Glutamatergic neuron (in vitro differentiated cells): ENCODE data around the gene MGMT. TPM values are rescaled to one million over a fixed set of nuclear protein-coding genes. Genes with fewer than 3 reads are reported as not detected.
A peak's percentile ranks its signal among the peaks of the same experiment; 100 is the strongest.

Source experiments
- DNase-seq: peaks from one replicate; pipeline ENCODE4 v3.0.0; 2022
- H3K27ac Mint-ChIP-seq: one replicate; pipeline ENCODE4 v1.8.0; 2020; ENCODE audit warnings: mild to moderate bottlenecking, mixed read lengths, inconsistent platforms; ENCODE audit not compliant: unreplicated experiment
- H3K27me3 Mint-ChIP-seq: one replicate; pipeline ENCODE4 v1.8.0; 2020; ENCODE audit warnings: mild to moderate bottlenecking, moderate library complexity, mixed read lengths, inconsistent platforms; ENCODE audit not compliant: unreplicated experiment
- H3K36me3 Mint-ChIP-seq: one replicate; pipeline ENCODE4 v1.8.0; 2020; ENCODE audit warnings: mild to moderate bottlenecking, mixed read lengths, inconsistent platforms; ENCODE audit not compliant: unreplicated experiment
- H3K4me1 Mint-ChIP-seq: one replicate; pipeline ENCODE4 v1.8.0; 2020; ENCODE audit warnings: mild to moderate bottlenecking, low read depth, mixed read lengths, inconsistent platforms; ENCODE audit not compliant: unreplicated experiment
- H3K4me3 Mint-ChIP-seq: one replicate; pipeline ENCODE4 v1.8.0; 2020; ENCODE audit warnings: mild to moderate bottlenecking, mixed read lengths, inconsistent platforms; ENCODE audit not compliant: unreplicated experiment
- H3K9me3 Mint-ChIP-seq: one replicate; pipeline ENCODE4 v1.8.0; 2020; ENCODE audit warnings: mild to moderate bottlenecking, moderate library complexity, mixed read lengths, inconsistent platforms; ENCODE audit not compliant: unreplicated experiment
- total RNA-seq: library from RNA; stranded (reverse); fragmentation: NEBNext Ultra II Directional; extraction: Animal tissue kit (Norgen Biotek cat#: 25700); gene quantifications from one replicate; pipeline ENCODE4 v1.2.1, GENCODE V29; 2021; ENCODE audit not compliant: unreplicated experiment
- TF ChIP-seq, protein P1 (sequence below): fragments of 200-600 bp; sonication (generic); IDR thresholded peaks from one replicate; pipeline ENCODE4 v1.5.0; 2021; ENCODE audit not compliant: partially characterized antibody, unreplicated experiment

The MGMT gene
- total RNA-seq, 1 donor from 2014 or later = 15.9 TPM

DNA sequence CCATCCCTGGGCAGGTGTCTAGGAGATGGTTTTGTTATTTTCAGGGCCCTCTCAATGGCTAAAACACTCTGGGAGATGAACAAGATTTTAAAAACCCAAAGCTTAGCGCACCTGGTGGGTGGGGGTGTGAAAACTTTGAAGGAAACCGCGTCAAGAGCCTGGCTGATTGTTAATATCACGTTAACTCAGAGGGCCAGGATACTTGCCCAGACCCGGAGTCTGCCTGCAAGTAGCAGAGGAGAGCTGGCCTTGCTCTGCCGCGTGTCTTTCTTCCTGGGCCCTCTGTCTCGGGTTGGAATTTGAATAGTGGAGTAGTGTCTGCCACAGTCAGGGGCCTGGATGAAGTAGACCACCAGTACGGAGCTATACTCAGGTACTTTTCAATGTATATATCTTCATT lies 1.1 kb downstream of the MGMT start:
- H3K27me3 Mint-ChIP-seq = peaks cover 7% of the 10 kb centered on the region
- peaks cover 2% of the 10 kb centered on the region for H3K4me1 Mint-ChIP-seq
- TF ChIP-seq, protein P1, sequence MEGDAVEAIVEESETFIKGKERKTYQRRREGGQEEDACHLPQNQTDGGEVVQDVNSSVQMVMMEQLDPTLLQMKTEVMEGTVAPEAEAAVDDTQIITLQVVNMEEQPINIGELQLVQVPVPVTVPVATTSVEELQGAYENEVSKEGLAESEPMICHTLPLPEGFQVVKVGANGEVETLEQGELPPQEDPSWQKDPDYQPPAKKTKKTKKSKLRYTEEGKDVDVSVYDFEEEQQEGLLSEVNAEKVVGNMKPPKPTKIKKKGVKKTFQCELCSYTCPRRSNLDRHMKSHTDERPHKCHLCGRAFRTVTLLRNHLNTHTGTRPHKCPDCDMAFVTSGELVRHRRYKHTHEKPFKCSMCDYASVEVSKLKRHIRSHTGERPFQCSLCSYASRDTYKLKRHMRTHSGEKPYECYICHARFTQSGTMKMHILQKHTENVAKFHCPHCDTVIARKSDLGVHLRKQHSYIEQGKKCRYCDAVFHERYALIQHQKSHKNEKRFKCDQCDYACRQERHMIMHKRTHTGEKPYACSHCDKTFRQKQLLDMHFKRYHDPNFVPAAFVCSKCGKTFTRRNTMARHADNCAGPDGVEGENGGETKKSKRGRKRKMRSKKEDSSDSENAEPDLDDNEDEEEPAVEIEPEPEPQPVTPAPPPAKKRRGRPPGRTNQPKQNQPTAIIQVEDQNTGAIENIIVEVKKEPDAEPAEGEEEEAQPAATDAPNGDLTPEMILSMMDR = no peak
- no peak overlapping the region for H3K27ac Mint-ChIP-seq
- H3K4me3 Mint-ChIP-seq = peak overlapping the region; percentile 84
- no peak for DNase-seq
- peaks cover 3% of the 10 kb centered on the region for H3K9me3 Mint-ChIP-seq
- no peaks in the 10 kb centered on the region for H3K36me3 Mint-ChIP-seq

DNA sequence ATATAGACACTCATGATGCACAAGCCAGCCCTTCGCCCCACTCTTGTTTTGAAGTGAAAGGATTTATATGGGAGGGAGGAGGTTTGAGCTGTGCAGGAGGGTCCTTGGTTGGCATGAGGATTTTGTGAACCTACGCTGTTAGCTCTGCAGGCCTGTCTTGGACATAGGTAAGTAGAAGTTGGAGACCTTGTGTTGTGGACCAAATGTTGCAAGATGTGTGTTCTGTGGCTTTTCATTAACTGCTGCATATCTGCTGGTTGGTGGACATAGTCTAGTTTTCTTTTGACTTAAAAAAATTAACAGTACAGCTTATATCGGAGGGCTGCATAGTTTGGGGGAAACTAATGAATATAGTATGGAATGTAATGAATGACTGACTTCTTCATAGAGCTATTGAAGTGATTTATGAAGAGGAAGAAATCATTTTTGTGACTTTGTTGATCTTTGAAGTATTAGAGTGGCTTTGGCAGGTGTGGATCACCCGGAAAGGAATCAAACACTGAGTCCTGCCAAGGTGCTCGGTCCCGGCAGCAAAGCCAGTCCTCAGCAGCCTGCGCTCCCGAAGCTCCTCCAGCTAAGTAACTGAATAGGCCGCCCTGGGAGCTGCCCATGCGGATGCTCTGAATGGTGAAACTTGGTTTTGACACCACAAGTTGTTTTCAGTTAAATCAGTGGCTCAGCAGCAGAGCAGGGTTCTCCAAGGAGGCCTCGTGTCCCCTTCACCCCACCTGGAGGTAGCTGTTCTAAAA lies 3.2 kb downstream of the MGMT start:
- Mint-ChIP-seq H3K4me3 (no peak overlapping the region), H3K27me3 (peaks cover 7% of the 10 kb centered on the region), H3K27ac (no peak overlapping the region), H3K36me3 (peaks cover 4% of the 10 kb centered on the region), H3K4me1 (no peaks in the 10 kb centered on the region), H3K9me3 (peaks cover 11% of the 10 kb centered on the region)
- no peak for DNase-seq
- TF ChIP-seq, protein P1 = no peak

DNA sequence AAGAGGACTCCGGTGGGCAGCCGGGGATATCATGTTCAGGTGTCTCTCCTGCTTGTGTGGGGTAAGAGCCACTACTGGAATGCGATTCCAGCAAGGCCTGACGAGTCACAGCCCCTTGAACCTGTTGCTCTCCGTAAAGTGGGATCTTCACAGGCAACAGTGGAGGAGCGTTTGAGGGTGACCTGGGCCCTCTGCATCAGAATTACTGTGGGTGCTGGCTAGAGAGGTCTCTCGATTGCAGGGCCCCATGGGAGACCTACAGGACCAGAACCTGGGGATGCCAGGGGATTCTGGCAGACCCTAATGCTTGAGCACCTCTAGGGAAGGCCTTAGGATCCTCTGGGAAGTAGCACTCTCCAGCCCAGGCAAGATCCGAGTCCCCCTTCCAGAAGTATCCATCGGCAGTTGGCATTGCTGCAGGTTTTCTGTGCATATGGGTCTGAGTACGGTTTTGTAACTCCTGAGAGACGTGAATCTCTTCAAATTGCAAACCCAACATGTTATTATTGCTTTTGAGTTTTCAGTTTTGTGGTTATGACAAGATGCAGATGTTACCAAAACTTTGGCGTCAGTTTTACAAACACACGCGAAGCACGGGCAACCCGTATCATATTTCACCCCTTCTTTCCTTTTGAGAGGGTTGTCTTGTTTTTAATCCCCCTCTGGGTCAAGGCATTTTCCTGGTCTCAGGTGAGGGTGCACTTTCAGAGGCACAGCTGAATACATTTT lies 4.6 kb downstream of the MGMT start:
- no peak for DNase-seq
- TF ChIP-seq, protein P1 = no peak
- Mint-ChIP-seq H3K27me3 (peaks cover 9% of the 10 kb centered on the region), H3K4me1 (no peaks in the 10 kb centered on the region), H3K9me3 (peaks cover 11% of the 10 kb centered on the region), H3K4me3 (no peak overlapping the region), H3K36me3 (peaks cover 4% of the 10 kb centered on the region), H3K27ac (no peak overlapping the region)

DNA sequence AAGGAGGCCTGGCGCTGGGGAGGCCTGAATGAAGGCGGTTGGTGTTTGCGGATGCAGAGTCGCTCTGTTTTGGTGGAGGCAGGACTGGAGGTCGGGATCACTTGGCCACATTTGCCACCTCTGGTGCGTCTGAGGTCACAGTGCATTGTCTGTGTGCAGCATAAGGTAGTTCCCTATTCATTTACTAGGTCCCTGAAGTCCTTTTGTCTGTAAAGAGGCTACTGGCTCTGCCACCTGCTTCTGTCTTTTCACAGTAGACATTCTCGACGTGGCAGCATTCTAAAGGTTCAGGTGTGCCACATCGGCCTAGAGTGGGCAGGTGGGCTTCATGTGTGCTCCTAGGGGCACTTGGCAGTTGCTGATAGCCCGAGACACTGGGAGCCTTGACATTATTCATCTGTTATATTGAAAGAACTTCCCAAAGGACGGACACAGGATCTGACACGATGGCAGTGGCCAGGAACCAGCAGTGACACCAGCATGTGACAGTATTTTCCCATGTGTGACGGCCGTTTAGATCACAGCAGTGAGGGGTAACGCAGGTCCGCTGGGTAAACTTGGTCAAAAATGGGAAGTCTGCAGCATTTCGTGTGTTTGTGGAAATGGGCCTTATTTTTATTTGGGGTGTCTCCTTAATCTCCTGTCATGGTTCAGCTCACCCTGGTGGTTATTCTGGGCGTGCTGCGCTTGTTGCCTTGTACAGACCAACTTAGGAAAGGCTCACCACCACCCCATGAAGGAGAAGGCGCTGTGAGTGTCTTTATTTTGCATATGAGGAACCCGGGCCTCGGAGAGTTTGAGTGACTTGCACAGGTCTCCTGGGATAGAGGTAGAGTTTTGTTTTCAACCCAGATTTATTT lies 5.9 kb downstream of the MGMT start:
- Mint-ChIP-seq H3K4me1 (no peaks in the 10 kb centered on the region), H3K4me3 (no peak overlapping the region), H3K36me3 (peaks cover 14% of the 10 kb centered on the region), H3K27ac (no peak overlapping the region), H3K9me3 (peaks cover 11% of the 10 kb centered on the region), H3K27me3 (peaks cover 7% of the 10 kb centered on the region)
- no peak for DNase-seq
- TF ChIP-seq, protein P1 = no peak
